HG03280 (cell line): ENCODE data around the gene MYOCOS.
A peak's percentile ranks its signal among the peaks of the same experiment; 100 is the strongest.

ENCODE experiments used
- ATAC-seq: cut with Tn5 transposase; IDR thresholded peaks from one replicate; pipeline ENCODE4 v1.9.1; 2021; ENCODE audit warnings: mild to moderate bottlenecking, moderate library complexity; ENCODE audit not compliant: unreplicated experiment

Gene MYOCOS

DNA sequence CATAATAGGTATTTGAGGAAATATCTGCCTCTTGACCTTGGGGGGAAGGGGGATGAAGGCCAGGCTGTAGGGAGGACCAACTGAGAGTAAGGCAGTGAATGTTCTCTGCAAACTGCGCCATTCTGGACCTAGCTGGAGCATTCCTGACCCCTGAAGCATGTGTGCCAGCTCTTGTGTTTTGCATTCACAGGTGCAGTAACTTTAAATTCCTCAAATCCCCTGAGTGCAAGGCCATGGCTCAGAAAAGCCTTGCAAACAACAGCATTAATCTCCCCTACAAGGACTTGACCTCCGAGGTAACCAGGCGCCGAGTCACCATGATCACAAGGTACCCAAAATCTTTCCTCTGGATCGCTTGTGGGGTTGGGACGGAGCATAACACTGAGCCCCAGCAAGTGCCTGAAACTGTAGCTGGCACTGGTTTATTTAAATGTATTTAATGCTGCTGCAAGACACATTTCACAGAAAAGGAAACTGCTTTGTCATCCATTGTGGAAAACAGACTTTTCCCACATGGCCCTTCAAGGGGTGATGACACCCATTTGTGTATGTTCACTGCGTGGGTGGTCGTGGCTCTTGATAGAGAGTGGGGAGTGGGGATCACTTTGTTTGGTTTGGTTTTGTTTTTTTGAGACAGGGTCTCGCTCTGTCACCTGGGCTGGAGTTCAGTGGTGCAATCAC lies 1.7 kb downstream of the MYOCOS start:
- no peak for ATAC-seq

DNA sequence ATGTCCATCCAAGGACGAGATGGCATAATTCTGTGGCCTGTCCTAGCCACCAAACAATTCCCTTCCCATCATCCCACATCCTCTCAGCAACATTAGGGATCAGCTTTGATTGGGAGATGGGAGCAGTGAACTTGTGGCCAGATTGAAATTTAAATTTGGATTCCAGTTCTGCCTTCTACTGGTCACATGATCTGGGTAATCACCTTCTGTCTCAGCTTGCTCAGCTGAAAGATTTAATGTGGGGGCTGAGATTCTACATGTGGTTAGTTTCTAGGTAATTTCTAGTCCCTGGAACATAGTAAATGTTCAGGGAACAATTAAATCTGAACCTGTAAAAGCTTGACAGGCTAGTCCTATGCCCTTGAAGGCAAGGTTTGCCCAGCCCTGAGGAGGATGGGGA lies 3.2 kb downstream of the MYOCOS start:
- no peak for ATAC-seq

DNA sequence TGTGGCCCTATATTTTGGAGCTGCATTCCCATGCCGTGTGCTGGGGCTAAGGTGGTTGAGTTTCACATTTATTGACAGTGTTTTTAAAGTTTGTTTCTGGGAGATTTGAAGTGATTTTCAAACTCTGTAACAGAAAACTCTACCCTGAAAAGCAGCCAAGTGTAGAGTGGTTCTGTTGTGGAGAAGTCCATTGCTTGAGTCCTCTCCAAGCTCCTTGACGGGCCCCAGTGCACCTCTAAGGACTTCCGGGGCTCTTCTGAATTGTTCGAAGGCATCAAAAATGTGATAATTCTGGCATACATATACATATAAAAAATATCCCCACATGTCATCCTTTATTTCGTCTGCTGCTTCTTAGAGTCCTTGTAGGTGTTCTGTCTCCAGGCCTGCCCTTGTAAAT lies 5.0 kb downstream of the MYOCOS start:
- ATAC-seq = no peak

DNA sequence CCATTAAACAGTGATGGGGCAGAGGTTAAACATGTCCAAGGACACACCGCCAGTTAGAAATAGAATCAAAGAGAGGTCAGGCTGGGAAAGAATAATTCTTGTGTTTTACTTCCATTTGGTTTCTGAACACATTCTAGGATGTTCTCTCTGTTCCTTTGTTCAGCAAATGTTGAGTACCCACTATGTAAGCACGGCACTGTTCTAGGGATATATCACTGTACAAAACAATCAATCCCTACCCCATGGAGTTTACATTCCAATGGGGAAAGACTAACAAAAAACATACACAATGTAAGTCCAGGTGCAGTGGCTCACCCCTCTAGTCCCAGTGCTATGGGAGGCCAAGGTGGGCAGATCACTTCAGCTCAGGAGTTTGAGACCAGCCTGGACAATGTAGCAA lies 6.2 kb downstream of the MYOCOS start:
- no peak for ATAC-seq

DNA sequence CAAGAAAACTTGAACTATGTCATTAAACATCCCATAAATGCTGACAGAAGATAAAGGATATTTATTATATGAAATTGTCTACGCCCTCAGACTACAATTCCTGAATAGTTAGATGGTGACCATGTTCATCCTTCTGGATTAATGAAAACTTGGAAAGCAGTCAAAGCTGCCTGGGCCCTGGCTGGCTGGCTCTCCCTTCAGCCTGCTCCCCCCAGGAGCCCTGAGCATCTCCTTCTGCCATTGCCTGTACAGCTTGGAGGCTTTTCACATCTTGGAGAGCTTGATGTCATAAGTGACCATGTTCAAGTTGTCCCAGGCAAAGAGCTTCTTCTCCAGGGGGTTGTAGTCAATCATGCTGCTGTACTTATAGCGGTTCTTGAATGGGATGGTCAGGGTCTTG lies 13.6 kb downstream of the MYOCOS start:
- no peak for ATAC-seq

DNA sequence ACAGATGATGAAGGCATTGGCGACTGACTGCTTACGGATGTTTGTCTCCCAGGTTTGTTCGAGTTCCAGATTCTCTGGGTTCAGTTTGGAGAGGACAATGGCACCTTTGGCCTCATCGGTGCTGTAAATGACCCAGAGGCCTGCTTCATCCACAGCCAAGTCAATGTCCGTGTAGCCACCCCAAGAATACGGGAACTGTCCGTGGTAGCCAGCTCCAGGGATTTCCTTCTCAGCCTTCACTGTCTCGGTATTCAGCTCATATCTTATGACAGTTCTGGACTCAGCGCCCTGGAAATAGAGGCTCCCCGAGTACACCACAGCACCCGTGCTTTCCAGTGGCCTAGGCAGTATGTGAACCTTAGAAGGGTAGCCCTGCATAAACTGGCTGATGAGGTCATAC lies 14.1 kb downstream of the MYOCOS start:
- no peak for ATAC-seq

DNA sequence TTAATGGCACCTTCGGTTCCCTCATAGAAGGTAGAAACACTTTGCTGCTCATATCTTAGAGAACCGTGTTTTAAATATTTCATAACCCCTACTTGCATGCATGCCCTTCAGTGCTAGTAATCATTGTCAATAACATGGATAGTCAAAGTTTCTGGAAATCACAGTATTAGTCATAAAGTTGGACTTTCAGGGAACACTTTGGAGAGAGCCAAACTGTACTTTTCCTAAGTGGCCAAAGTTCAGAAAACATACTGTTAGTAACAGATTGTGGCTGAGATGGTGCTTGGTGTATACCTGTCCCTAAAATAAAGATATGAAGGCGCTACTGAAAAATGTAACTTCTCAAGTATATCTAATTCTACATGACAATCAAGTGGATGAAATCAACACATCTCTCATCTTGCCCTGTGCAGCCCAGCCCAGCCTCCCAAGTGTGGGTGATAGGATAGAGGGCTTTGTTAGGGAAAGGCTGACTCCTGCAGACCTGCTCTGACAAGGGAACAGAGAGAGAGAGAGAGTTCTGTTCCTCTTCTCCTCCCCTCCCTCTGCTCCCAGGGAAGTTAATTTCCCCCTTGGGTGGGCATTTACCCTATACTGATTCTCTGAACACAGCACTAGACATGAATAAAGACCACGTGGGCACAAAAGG lies 16.0 kb downstream of the MYOCOS start:
- ATAC-seq = no peak

DNA sequence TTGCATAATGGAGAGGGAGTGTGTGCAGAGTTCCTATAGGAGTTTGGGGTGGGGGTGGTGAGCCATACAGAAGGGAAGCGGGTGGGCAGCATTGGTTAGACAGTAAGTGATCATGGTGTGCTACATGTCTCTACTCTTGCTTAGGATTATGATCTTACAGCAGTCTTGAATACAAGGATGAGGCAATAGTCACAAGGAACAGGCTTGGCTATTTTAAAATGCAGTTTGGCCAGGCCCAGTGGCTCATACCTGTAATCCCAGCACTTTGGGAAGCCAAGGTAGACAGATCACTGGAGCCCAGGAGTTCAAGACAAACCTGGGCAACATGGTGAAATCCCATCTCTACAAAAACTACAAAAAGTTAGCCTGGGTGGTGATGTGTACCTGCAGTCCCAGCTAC lies 18.2 kb downstream of the MYOCOS start:
- ATAC-seq = no peak

DNA sequence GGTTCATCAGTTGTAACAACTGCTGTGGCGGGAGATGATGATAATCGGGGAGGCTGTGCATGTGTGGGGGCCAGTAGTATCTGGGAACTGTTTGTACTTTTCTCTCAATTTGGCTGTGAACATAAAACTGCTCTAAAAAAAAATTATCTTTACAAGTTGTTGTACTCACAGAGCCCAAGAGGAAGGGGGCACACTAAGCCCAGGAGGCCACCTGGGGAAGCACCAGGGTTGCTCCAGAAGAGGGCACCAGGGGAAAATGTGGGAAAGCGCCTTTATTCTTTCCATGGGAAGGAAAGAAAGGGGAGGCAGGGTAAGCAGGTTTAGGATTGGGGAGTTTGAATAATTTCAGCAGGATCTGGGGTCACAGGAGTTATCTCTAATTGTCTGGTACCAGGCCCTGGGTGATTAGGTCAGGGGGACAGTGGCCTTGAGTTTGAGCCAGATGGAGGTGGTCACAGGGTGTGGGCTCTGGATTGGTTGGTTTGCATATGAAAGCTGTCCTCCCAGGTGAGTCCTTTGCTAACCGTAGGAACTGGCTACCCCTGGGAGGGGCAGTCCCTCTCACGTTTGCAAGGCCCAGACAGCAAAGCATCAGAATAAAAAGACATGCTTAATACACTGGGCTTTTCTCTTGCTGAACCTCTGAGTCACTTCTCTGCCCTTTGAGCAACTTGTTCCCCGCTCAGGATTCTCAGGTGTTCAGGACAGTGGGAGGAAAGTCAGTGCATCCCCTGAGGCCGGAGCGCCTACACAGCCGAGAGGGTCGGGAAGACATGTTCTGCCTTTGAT lies 19.2 kb downstream of the MYOCOS start:
- ATAC-seq = no peak

DNA sequence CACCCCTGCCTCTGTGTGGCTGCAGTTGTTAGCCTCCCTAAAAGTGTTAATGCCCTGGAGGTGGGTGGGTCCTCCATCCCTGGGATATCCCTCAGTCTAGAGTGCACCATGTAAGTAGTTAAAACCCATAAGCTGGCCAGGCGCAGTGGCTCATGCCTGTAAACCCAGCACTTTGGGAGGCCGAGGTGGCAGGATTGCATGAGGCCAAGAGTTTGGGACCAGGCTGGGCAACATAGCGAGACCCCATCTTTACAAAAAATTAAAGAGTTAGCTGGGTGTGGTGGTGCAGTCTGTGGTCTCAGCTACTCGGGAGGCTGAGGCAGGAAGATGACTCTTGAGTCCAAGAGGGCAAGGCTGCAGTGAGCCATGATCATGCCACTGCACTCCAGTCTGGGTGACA lies 20.2 kb downstream of the MYOCOS start:
- no peak for ATAC-seq

DNA sequence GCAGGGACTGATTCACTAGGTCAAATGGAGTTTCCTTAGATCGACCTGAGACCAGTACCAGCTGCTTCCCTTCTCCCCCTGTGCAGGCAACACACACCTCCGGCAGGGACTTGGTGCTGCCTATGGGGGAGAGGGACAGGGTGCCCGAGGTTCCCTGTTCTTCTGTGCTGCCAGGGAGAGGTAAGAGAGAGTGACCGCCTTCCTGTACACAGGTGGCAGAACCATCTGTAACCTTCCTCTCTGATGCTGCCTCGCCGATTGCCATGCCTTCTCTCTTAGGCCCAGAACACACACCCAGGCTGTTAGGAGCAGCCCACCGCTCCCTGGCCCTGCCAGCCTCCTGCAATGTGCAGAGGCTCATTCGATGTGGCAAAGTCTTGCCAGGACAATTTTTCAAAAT lies 21.1 kb downstream of the MYOCOS start:
- ATAC-seq = no peak

DNA sequence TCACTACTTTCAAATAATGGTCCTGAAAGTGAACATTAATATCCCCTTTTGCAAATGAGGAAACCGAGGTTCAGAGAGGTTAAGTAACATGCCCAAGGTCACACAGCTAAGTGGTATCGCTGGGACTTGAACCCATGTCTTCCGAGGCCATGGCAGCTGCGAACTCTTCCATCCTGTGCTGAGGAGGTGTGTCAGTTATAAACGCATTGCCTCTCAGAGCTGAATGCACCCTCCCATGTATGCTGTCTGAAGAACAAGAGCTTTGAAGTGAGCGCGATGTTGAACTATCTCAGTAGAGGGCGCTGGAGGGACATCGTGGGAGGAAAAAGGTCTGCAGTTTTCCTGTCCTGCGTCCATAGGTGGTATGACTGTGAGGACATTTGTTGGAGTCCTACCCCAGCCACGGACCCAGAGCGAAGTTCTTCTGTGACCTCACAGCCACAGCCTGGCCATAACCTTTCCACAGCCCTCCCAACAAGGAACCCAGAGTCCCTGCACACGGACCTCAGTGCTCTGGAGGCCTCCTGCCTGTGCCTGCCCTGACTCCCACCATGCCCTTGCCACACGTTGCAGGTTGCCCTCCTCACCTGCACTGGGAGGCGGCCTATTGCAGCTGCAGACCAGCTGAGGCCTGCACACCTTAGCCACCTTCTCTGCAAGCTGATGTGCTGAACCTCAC lies 22.9 kb downstream of the MYOCOS start:
- ATAC-seq = peak; percentile 78

DNA sequence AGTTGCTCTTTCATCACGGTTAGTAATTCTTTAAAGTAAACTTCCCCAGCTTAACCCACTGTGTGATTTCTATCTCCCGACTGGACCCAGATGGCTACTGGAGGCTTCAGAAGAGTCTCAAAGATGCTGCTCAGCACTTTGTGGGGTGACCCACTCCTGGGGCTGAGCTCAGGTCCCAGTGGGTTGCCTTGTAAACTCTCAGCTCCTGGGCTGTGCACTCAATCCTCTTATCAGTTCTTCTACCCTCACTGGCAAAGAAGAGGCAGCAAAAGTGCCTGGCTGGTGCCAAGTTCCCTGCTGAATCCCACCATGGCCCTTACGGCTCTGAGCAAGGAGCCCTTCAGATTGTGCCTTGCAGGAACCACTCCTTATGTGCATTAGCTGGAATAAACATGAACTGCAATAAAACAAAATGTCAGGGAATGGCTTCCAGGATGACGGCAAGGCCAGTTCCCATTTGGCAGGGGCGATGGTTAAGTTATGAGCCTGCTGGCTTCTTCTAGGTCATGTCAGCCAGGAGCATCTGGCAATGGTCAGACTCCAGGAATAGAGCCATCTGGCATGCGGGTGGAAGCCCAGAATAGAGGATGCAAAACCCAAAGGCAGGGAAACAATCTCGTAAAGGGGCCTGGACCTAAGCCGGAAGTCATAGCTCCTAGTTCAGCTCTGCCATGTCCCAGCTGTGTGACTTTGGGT lies 23.7 kb downstream of the MYOCOS start:
- ATAC-seq = no peak

DNA sequence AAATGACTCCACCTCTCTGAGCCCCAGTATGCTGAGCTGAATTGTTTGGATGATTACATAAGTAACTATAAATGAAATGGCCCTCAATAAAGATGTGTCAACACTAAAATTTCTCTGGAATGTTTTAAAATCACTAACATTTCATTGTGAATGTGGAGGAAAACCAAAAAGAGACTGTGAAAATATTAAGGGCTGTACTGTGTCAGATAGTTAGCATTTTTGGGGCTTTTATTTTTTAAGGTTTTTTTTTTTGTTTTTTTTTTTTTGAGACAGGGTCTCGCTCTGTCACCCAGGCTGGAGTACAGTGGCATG lies 24.2 kb downstream of the MYOCOS start:
- ATAC-seq = no peak

DNA sequence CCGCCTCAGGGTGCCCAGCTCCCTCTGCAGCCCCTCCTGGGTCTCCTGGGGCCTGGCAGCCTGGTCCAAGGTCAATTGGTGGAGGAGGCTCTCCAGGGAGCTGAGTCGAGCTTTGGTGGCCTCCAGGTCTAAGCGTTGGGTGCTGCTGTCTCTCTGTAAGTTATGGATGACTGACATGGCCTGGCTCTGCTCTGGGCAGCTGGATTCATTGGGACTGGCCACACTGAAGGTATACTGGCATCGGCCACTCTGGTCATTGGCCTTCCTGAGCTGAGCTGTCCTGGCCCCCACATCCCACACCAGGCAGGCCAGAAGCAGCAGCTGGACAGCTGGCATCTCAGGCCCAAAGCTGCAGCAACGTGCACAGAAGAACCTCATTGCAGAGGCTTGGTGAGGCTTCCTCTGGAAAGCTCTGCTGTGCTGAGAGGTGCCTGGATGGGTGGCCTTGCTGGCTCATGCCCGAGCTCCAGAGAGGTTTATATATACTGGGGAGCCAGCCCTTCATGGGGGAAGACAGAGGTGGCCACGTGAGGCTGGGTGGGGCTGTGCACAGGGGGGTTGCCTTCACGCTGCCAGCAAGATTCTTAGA lies 30.3 kb downstream of the MYOCOS start, which contains the start of gene MYOC:
TSS of gene MYOC (minus strand) at position 455 of the 589 bp plus-strand sequence. CDS start at position 378, 77 bp downstream.
- ATAC-seq = no peak

DNA sequence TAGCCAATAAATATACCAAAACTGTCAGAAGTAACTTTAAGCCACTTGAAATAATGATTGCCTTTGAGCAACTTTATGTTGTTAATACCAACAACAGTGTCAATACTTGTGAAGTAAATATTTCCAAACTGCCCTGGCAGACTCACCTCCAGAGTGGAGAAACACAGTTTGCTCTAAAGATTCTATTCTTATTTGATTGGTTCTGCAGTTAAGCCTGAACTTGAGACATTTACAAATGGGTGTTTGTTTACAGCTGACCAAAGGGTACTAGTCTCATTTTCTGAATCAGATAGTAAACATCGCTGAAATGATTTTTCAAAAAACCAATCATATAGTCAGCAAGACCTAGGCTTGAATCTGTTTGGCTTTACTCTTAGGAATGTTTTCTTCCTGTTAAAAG lies 31.8 kb downstream of the MYOCOS start:
- ATAC-seq = no peak

DNA sequence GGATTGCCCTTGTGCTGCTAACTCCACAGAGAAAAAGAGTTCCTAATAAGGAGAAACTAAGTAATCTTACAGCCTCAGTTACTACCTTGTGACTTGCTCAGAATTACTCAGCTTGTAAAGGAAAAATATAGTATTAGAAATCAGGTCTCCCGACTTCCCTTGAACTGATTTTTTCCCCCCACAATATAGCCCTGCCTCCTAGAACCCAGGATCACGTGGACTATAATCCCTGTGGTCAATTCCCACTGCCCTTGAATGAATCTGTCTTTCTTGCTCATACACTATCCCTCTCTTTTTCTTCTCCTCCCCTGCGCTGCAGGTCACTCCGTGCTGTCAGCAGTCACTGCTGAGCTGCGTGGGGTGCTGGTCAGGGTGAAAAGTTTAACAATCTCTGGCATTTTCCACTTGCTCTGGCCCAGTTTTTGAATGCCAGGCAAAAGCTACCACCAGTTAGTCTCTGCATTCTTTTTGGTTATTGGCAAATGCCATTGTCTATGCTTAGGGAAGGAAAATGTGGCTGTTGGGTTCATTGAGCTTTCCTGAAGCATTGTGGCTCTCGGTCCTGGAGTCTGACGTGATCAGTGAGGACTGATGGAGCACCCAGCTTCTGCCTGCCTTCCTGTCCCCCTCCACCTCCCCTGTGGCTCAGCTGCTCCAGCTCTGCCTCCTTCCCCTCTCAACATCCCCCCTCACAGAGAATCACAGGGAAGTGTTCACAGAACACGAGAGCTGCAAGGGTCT lies 32.3 kb downstream of the MYOCOS start:
- ATAC-seq = no peak

DNA sequence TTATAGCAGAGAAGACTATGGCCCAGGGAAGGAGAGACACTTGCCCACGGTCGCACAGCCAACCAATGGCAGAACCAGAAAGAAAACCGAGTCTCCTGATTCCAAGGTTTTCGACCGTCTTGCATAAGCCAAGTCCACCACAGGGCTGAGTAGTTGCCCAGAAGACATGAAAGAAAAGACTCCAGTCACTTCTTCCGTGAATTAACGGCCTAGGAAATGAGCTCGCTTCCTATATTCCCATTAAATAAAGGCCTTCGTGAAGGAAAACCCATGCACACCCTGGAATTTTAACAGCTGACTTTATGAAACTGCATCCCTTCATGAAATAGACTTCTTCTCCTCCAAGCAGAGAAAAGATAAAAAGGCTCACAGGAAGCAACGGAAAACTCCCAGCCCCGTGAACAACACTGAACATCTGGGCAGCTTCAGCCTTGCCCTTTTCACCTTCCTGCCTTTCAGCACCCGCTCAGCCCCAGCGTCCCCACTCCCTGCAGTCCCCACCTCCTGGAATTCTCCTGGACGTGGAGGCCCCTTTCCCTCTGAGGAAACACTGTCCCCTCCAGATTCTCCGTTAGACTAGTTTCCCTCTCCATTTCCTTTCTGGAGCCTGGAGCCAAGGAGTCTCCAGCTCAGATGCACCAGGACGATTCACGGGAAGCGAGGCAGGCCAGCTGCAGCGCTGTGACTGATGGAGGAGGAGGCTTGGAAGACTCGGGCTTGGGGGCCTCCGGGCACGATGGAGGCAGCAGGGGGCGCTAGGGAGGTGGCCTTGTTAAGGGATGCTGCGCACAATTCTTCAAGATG lies 33.1 kb downstream of the MYOCOS start:
- peak; percentile 67 for ATAC-seq

DNA sequence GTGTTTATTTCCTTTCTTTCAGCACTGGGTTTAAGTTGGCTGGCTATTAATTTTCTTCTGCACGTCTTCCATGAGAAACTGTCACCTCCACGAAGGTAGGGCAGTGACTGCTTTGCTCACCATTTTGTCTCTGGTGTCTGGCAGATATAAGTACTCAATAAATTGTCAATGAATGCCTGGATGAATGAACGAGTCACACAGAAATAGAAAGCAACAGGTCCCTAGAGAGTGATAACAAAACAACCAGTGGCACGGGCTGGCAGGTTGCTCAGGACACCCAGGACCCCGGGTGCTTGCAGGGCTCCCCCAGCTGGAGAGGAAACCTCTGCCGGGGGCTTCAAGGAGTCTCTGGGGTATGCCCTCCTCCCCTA lies 33.7 kb downstream of the MYOCOS start:
- no peak for ATAC-seq
